ENCODE data around the gene IKZF3. TPM values are rescaled to one million over a fixed set of nuclear protein-coding genes. Genes with fewer than 3 reads are reported as not detected.
A peak's percentile ranks its signal among the peaks of the same experiment; 100 is the strongest.

The IKZF3 gene
- total and polyA plus RNA-seq, 10 of the 15 experiments (the other 5 are each of a cell fraction or from before 2014, with no cell fraction given), result 5.5 to 98.2 (median 47.6) TPM

GRCh38 chr17:39767147-39767546, 97.0 kb downstream of the IKZF3 start (continued):
- TF ChIP-seq EZH2 (IDR thresholded peaks at IDR 0.05; ENCODE audit: borderline replicate concordance, control insufficient read depth, low read depth, low read length), result no peak
- no peak for TF ChIP-seq PML (IDR thresholded peaks at IDR 0.05; ENCODE audit: low read length)
- 0 out of 2 replicates have a peak, but pooled peaks have one; percentile 58 for TF ChIP-seq TBL1XR1 (IDR thresholded peaks at IDR 0.05; ENCODE audit: low read depth, low read length)
- peak; percentile 66; the same call in 1 of the 2 replicates for TF ChIP-seq BMI1 (IDR thresholded peaks at IDR 0.05; ENCODE audit: borderline replicate concordance)
- TF ChIP-seq CREB1 (IDR thresholded peaks at IDR 0.05; ENCODE audit: low read depth), result no peak
- TF ChIP-seq ZNF592 (IDR thresholded peaks at IDR 0.05), result no peak
- peak; percentile 71; the same call in 1 of the 2 replicates for TF ChIP-seq RAD51 (IDR thresholded peaks at IDR 0.05)
- TF ChIP-seq SMARCA5 (IDR thresholded peaks at IDR 0.05), result 0 out of 2 replicates have a peak, but pooled peaks have one; percentile 35
- TF ChIP-seq NFXL1 (IDR thresholded peaks at IDR 0.05; ENCODE audit: borderline replicate concordance), result no peak
- TF ChIP-seq RUNX3 (IDR thresholded peaks at IDR 0.05; ENCODE audit: low read length), result peak; percentile 87
- TF ChIP-seq BHLHE40 (IDR thresholded peaks at IDR 0.05; ENCODE audit: borderline replicate concordance in 1 of 2, low read depth in 2 of 2, low read length in 1 of 2), result peak; percentile 71 to 78; a peak in 3 of 4 replicates
- no peak for TF ChIP-seq PRDM15 (CRISPR knock-in tag; IDR thresholded peaks at IDR 0.05)
- 0 out of 2 replicates have a peak, but pooled peaks have one; percentile 10 for TF ChIP-seq PAX5 (IDR thresholded peaks at IDR 0.05; ENCODE audit: borderline replicate concordance, low read depth, low read length)
- TF ChIP-seq KAT2A (conservative IDR thresholded peaks at IDR 0.05; ENCODE audit: control insufficient read depth, low read depth, low read length), result no peak
- 0 out of 2 replicates have a peak, but pooled peaks have one; percentile 21 for TF ChIP-seq TCF12 (IDR thresholded peaks at IDR 0.05; ENCODE audit: low read depth, low read length)
- peak; percentile 53; the same call in 1 of the 2 replicates for TF ChIP-seq FOXM1 (IDR thresholded peaks at IDR 0.05; ENCODE audit: low read depth, low read length)
- TF ChIP-seq YBX1 (IDR thresholded peaks at IDR 0.05), result no peak
- no peak for TF ChIP-seq ZNF274 (IDR thresholded peaks at IDR 0.05; ENCODE audit: insufficient read depth, insufficient read length)
- no peak for TF ChIP-seq ZZZ3 (IDR thresholded peaks at IDR 0.05; ENCODE audit: control insufficient read depth, insufficient read length, low read depth)
- no peak for TF ChIP-seq MYC (IDR thresholded peaks at IDR 0.05; ENCODE audit: insufficient read depth, insufficient read length, insufficient replicate concordance, low read length, severe bottlenecking)
- TF ChIP-seq ZNF207 (IDR thresholded peaks at IDR 0.05; ENCODE audit: borderline replicate concordance), result no peak
- no peak for TF ChIP-seq HSF1 (IDR thresholded peaks at IDR 0.05; ENCODE audit: low read depth, low read length)
